Thoracic aorta endothelial cell (primary cell): Measurements from ENCODE around the gene GDF2. TPM values are rescaled to one million over a fixed set of nuclear protein-coding genes. Genes with fewer than 3 reads are reported as not detected.

Experiments
- total RNA-seq: library from RNA; depleted of rRNA; stranded (reverse); fragments of >200 nt; gene quantifications from 2 replicates; pipeline ENCODE4 v1.2.3, GENCODE V29; 2012

Gene GDF2
- total RNA-seq: not detected in 2 replicates

GRCh38 chr10:47322300-47323061, at the start of gene GDF2:
Gene GDF2 (plus strand): TSS chr10:47322454. CDS start chr10:47322669, 215 bp downstream.

GRCh38 chr10:47299611-47300428, 22.4 kb upstream of the GDF2 start, which contains the start of gene GDF10:
Gene GDF10 (plus strand): TSS chr10:47300197. CDS start chr10:47300652, 455 bp downstream.

GRCh38 chr10:47348138-47348651, 25.9 kb downstream of the GDF2 start, which contains the start of gene RBP3:
Gene RBP3 (plus strand): TSS chr10:47348363. CDS start chr10:47348485, 122 bp downstream.

Other genes with a start within 250 kb of the GDF2 start
- not detected in 2 replicates for gene GDF10, start 22.3 kb upstream of the GDF2 start, total RNA-seq
- not detected in 2 replicates for gene RBP3, start 25.9 kb downstream of the GDF2 start, total RNA-seq
- 0.07 TPM in 1 of 2 replicates, not detected in the other for gene ZNF488, start 61.8 kb downstream of the GDF2 start, total RNA-seq
- not detected in 2 replicates for gene ANXA8, start 161.7 kb downstream of the GDF2 start, total RNA-seq
- not detected in 2 replicates for gene FAM25G, start 169.2 kb downstream of the GDF2 start, total RNA-seq
- 3.9 and 5.3 TPM in 2 replicates for gene AGAP9, start 201.2 kb downstream of the GDF2 start, total RNA-seq